Measurements from ENCODE around the gene DLG4.

DNA sequence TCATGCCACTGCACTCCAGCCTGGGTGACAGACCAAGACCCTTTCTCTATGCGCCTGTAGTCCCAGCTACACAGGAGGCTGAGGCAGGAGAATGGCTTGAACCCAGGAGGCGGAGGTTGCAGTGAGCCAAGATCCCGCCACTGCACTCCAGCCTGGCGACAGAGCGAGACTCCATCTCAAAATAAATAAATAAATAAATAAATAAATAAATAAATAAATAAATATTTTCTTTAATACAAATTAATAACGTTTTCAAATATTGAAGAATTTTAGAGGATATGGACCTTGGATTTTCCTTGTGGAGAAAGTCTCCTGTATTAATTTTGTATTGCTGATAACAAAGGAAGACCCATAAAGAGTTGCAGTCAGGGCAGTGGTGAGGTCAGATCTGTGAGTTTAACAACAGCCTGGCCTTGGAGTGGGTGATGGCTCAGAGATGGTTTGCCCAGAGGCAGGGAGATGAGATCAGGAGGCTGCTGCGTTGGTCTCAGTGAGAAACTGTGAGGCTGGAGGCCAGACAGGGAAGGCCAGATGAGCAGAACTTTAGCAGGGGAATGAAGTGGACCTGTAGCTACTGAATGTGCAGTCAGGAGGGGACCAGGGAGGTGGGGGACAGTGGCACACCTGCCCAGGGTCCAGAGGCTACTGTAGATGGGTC lies 36.1 kb downstream of the DLG4 start:
- TF ChIP-seq, protein P1, sequence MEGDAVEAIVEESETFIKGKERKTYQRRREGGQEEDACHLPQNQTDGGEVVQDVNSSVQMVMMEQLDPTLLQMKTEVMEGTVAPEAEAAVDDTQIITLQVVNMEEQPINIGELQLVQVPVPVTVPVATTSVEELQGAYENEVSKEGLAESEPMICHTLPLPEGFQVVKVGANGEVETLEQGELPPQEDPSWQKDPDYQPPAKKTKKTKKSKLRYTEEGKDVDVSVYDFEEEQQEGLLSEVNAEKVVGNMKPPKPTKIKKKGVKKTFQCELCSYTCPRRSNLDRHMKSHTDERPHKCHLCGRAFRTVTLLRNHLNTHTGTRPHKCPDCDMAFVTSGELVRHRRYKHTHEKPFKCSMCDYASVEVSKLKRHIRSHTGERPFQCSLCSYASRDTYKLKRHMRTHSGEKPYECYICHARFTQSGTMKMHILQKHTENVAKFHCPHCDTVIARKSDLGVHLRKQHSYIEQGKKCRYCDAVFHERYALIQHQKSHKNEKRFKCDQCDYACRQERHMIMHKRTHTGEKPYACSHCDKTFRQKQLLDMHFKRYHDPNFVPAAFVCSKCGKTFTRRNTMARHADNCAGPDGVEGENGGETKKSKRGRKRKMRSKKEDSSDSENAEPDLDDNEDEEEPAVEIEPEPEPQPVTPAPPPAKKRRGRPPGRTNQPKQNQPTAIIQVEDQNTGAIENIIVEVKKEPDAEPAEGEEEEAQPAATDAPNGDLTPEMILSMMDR (IDR thresholded peaks at IDR 0.05; ENCODE audit: poor library complexity): no peak
- TF ChIP-seq EZH2phosphoT487 (IDR thresholded peaks at IDR 0.05; ENCODE audit: low read depth, severe bottlenecking, unreplicated experiment): no peak

Data from hepatocyte (in vitro differentiated cells).